ENCODE results near the gene PDXDC1. TPM values are rescaled to one million over a fixed set of nuclear protein-coding genes. Genes with fewer than 3 reads are reported as not detected.
"Not testable (repeated sequence)": the region's sequence is repeated elsewhere in the genome, so short reads cannot be mapped to it uniquely, and the experiment has no call there.

Gene PDXDC1
- total RNA-seq, 1 donor from 2014 or later = 120 TPM

DNA sequence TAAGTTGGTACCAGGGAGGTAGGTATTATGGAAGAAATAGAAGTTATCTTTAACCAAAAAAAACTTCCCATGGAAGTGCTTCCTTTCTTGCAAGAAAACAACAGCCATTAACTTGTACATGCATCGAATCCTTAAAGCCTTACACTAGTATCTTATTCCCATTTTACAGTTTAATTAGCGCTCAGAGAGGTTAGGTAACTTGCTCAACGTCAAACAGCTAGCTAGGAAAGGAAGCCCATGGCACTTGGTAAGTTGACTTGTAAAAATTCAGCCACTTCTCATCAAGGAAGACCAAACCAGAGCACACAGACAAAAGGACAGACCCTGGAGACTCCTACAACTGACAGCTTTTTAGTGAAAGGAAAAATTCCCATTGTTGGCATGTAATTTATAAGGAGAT, 84.5 kb downstream of the PDXDC1 start:
- peaks cover 30% of the 10 kb centered on the region for H3K36me3 Mint-ChIP-seq (ENCODE audit: low read depth)

GRCh38 chr16:15062085-15062810, 87.4 kb downstream of the PDXDC1 start:
- not testable (repeated sequence) for H3K27me3 Mint-ChIP-seq (ENCODE audit: low read depth); H3K9me3 Mint-ChIP-seq (ENCODE audit: low read depth); DNase-seq (ENCODE audit: low spot score); H3K27ac Mint-ChIP-seq (ENCODE audit: unreplicated experiment); H3K4me3 Mint-ChIP-seq (ENCODE audit: unreplicated experiment); H3K4me1 Mint-ChIP-seq (ENCODE audit: low read depth)
- H3K36me3 Mint-ChIP-seq (ENCODE audit: low read depth) = peaks cover 37% of the 10 kb centered on the region

More for the DNA sequence above, 84.5 kb downstream of the PDXDC1 start:
- Mint-ChIP-seq H3K4me3 (ENCODE audit: unreplicated experiment) (no peak overlapping the region), H3K4me1 (ENCODE audit: low read depth) (peaks cover 14% of the 10 kb centered on the region), H3K27me3 (ENCODE audit: low read depth) (no peaks in the 10 kb centered on the region), H3K27ac (ENCODE audit: unreplicated experiment) (no peak overlapping the region), H3K9me3 (ENCODE audit: low read depth) (no peaks in the 10 kb centered on the region)
- DNase-seq (ENCODE audit: low spot score) = no peak
- TF ChIP-seq, protein P1, sequence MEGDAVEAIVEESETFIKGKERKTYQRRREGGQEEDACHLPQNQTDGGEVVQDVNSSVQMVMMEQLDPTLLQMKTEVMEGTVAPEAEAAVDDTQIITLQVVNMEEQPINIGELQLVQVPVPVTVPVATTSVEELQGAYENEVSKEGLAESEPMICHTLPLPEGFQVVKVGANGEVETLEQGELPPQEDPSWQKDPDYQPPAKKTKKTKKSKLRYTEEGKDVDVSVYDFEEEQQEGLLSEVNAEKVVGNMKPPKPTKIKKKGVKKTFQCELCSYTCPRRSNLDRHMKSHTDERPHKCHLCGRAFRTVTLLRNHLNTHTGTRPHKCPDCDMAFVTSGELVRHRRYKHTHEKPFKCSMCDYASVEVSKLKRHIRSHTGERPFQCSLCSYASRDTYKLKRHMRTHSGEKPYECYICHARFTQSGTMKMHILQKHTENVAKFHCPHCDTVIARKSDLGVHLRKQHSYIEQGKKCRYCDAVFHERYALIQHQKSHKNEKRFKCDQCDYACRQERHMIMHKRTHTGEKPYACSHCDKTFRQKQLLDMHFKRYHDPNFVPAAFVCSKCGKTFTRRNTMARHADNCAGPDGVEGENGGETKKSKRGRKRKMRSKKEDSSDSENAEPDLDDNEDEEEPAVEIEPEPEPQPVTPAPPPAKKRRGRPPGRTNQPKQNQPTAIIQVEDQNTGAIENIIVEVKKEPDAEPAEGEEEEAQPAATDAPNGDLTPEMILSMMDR (IDR thresholded peaks at IDR 0.05) = no peak

GRCh38 chr16:15065961-15066360, 91.1 kb downstream of the PDXDC1 start:
- not testable (repeated sequence) for DNase-seq (ENCODE audit: low spot score); H3K4me3 Mint-ChIP-seq (ENCODE audit: unreplicated experiment); H3K4me1 Mint-ChIP-seq (ENCODE audit: low read depth); H3K27ac Mint-ChIP-seq (ENCODE audit: unreplicated experiment); H3K9me3 Mint-ChIP-seq (ENCODE audit: low read depth); H3K27me3 Mint-ChIP-seq (ENCODE audit: low read depth)
- peaks cover 29% of the 10 kb centered on the region for H3K36me3 Mint-ChIP-seq (ENCODE audit: low read depth)

DNA sequence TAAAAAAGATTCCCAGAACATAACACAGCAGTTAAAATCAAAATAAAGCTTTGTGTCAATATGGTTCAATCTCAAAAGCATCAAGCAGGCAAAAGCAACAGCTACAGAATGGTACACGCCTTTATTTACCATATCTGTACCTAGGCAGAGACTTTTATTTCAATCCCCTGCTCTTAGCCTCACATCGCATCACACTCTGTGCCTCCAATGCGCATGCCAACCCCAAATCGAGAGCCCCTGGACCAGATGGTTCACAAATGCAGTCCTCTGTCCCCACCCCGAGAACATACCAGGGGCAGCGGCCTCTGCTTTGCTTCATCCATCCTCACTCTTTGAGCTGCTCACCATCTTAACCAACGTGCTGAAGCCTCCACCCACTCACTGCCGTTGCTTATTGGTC, 91.9 kb downstream of the PDXDC1 start:
- DNase-seq (ENCODE audit: low spot score); H3K9me3 Mint-ChIP-seq (ENCODE audit: low read depth); H3K4me3 Mint-ChIP-seq (ENCODE audit: unreplicated experiment); H3K4me1 Mint-ChIP-seq (ENCODE audit: low read depth); H3K27ac Mint-ChIP-seq (ENCODE audit: unreplicated experiment); H3K27me3 Mint-ChIP-seq (ENCODE audit: low read depth): not testable (repeated sequence)
- peaks cover 23% of the 10 kb centered on the region for H3K36me3 Mint-ChIP-seq (ENCODE audit: low read depth)

DNA sequence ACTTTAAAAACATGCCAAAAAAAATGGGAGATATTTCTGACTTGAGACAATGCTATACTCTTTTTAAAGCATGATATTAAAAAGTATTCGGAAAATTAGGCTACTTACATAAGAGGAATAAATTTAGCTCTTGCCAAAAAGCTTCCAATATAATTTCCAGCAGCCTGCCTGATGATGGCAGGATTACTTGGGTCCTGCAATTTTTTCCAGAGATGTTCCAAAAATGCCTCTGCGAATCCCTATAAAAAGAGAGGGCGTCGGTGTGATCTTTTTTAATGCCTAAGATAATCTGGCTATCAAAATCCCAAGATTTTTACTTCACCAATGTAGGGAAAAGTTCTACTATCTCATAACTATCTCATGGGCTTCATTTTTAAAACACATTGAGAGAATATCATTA, 96.2 kb downstream of the PDXDC1 start:
- H3K36me3 Mint-ChIP-seq (ENCODE audit: low read depth) = peaks cover 22% of the 10 kb centered on the region
- not testable (repeated sequence) for DNase-seq (ENCODE audit: low spot score); H3K27me3 Mint-ChIP-seq (ENCODE audit: low read depth); H3K4me3 Mint-ChIP-seq (ENCODE audit: unreplicated experiment); H3K27ac Mint-ChIP-seq (ENCODE audit: unreplicated experiment); H3K9me3 Mint-ChIP-seq (ENCODE audit: low read depth); H3K4me1 Mint-ChIP-seq (ENCODE audit: low read depth)

DNA sequence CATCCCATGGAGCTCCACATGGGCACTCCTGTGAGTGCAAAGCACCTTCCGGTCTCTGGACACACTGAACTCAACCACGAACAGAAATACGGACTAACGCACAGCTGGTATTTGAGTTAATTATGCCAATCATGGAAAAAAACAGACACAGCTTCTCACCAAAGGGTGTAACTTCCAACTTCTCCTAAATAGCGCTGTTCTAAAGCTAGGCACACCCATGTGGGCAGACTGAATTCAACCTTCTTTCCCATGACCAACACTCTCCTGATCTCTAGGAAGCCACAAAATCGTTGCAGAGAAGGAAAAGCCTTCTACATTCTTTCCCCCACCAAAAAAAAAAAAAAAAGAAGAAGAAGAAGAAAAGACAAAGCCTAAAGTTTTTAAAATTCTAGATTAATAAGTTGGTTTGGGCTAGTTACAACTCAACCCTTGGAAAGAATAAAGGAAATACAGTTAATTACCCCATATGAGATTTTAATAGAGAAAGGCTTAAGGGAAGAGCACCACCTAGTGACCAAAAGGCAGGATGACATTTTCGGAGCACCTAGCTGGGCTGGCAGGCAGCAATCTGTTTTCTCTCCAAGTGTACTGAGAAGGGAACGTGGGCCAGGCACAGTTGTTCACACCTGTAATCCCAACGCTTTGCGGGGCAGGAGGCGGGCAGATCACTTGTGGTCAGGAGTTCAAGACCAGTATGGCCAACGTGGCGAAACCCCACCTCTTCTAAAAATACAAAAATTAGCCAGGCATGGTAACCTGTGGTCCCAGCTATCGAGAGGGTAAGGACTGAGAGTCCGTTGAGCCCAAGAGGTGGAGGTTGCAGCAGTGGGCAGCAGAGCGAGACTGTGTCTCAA, 97.3 kb downstream of the PDXDC1 start:
- H3K9me3 Mint-ChIP-seq (ENCODE audit: low read depth); H3K4me1 Mint-ChIP-seq (ENCODE audit: low read depth); DNase-seq (ENCODE audit: low spot score); H3K27me3 Mint-ChIP-seq (ENCODE audit: low read depth); H3K4me3 Mint-ChIP-seq (ENCODE audit: unreplicated experiment): not testable (repeated sequence)
- TF ChIP-seq, protein P1 (IDR thresholded peaks at IDR 0.05) = peak; percentile 76
- peak overlapping the region; percentile 32 for H3K27ac Mint-ChIP-seq (ENCODE audit: unreplicated experiment)
- peaks cover 24% of the 10 kb centered on the region for H3K36me3 Mint-ChIP-seq (ENCODE audit: low read depth)

DNA sequence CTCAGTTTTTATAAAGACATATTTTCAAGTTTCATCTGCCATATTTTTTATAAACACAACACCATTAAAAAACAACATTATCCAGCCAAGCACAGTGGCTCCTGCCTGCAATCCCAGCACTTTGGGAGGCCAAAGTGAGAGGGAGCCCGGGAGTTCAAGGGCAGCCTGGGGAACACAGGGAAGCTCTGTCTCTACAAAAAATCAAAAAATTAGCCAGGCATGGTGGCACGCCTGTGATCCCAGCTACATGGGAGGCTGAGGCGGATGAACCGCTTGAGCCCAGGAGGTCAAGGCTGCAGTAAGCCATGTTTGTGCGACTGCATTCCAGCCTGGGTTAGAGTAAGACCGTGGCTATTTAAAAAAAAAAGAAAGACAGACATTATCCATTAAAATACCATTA, 98.3 kb downstream of the PDXDC1 start:
- H3K27me3 Mint-ChIP-seq (ENCODE audit: low read depth) = no peaks in the 10 kb centered on the region
- TF ChIP-seq, protein P1 (IDR thresholded peaks at IDR 0.05) = no peak
- no peak overlapping the region for H3K4me3 Mint-ChIP-seq (ENCODE audit: unreplicated experiment)
- no peak for DNase-seq (ENCODE audit: low spot score)
- H3K27ac Mint-ChIP-seq (ENCODE audit: unreplicated experiment) = no peak overlapping the region
- no peaks in the 10 kb centered on the region for H3K9me3 Mint-ChIP-seq (ENCODE audit: low read depth)
- peaks cover 29% of the 10 kb centered on the region for H3K36me3 Mint-ChIP-seq (ENCODE audit: low read depth)
- no peaks in the 10 kb centered on the region for H3K4me1 Mint-ChIP-seq (ENCODE audit: low read depth)

DNA sequence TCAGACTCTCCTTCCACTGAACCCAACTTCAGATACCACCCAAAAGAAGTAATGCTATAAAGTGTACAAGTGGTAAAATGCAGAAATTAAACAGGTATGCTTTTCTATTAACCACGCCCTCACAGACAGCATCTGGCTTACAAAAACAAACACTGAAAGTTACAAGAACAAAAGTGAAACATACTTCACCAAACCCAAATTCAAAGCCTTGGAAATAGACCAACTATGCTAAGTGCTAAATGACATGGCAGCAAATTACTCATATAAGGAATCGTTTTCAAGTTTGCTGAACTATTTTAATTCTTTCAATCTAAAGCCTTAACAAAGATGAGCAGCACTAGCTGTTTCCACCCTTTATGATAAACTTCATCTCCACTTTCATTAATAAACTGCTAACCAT, 101.3 kb downstream of the PDXDC1 start:
- not testable (repeated sequence) for H3K4me3 Mint-ChIP-seq (ENCODE audit: unreplicated experiment); DNase-seq (ENCODE audit: low spot score); H3K27ac Mint-ChIP-seq (ENCODE audit: unreplicated experiment); H3K4me1 Mint-ChIP-seq (ENCODE audit: low read depth); H3K9me3 Mint-ChIP-seq (ENCODE audit: low read depth); H3K27me3 Mint-ChIP-seq (ENCODE audit: low read depth)
- peaks cover 33% of the 10 kb centered on the region for H3K36me3 Mint-ChIP-seq (ENCODE audit: low read depth)

DNA sequence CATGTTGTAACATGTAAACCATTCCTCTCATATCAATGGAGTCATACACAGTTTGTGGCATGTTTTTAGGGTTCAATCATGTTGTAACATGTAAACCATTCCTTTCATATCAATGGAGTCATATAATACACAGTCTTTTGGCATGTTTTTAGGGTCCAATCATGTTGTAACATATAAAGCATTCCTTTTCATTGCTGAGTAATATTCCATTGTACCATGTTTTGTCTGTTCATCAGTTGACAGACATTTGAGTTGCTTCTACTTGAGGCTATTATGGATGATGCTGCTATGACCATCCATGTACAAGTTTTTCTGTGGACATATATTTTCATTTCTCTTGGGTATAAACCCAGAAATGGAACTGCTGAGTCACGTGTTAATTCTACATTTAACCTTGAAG, 106.1 kb downstream of the PDXDC1 start:
- H3K36me3 Mint-ChIP-seq (ENCODE audit: low read depth) = peaks cover 34% of the 10 kb centered on the region
- not testable (repeated sequence) for H3K4me3 Mint-ChIP-seq (ENCODE audit: unreplicated experiment); H3K27ac Mint-ChIP-seq (ENCODE audit: unreplicated experiment); DNase-seq (ENCODE audit: low spot score); H3K27me3 Mint-ChIP-seq (ENCODE audit: low read depth); H3K9me3 Mint-ChIP-seq (ENCODE audit: low read depth); H3K4me1 Mint-ChIP-seq (ENCODE audit: low read depth)

- H3K4me3 Mint-ChIP-seq (ENCODE audit: unreplicated experiment); H3K9me3 Mint-ChIP-seq (ENCODE audit: low read depth): not testable (repeated sequence)
Measured at GRCh38 chr16:15082788-15083187, 108.0 kb downstream of the PDXDC1 start.

More at GRCh38 chr16:15082788-15083187, 108.0 kb downstream of the PDXDC1 start:
- H3K36me3 Mint-ChIP-seq (ENCODE audit: low read depth) = peaks cover 29% of the 10 kb centered on the region
- H3K27me3 Mint-ChIP-seq (ENCODE audit: low read depth); DNase-seq (ENCODE audit: low spot score); H3K4me1 Mint-ChIP-seq (ENCODE audit: low read depth); H3K27ac Mint-ChIP-seq (ENCODE audit: unreplicated experiment): not testable (repeated sequence)

Data from chondrocyte (in vitro differentiated cells).